Heart left ventricle (tissue), 16 donors: ENCODE measurements around the gene GPR137. TPM values are rescaled to one million over a fixed set of nuclear protein-coding genes. Genes with fewer than 3 reads are reported as not detected.
"Not testable (repeated sequence)": the region's sequence is repeated elsewhere in the genome, so short reads cannot be mapped to it uniquely, and the experiment has no call there.

Source experiments
- ATAC-seq, 4 donors: fragments of 200-7000 bp; cut with Tn5 transposase; one replicate each; pipeline ENCODE4 v1.9.1; 2020 to 2022; ENCODE audit warnings: moderate library complexity in 4 of 4, mild to moderate bottlenecking in 3 of 4, moderate number of reproducible peaks in 1 of 4
- DNase-seq, 5 donors: peaks; one replicate each; pipeline ENCODE4 v3.0.0-alpha.2; 2020
- H3K27ac ChIP-seq, 12 donors: fragments of 200-600 bp; sonication (generic) in 4 of 12; one replicate each; pipeline versions ENCODE4 v1.5.0 to v1.8.0; 2016 to 2022; ENCODE audit warnings: mild to moderate bottlenecking in 2 of 12
- H3K27me3 ChIP-seq, 9 donors: fragments of 200-600 bp; sonication (generic) in 2 of 9; one replicate each; pipeline versions ENCODE4 v1.5.1 to v1.8.0; 2016 to 2022; ENCODE audit warnings: mild to moderate bottlenecking in 3 of 9
- H3K36me3 ChIP-seq, 9 donors: fragments of 200-600 bp; sonication (generic) in 2 of 9; one replicate each; pipeline versions ENCODE4 v1.5.0 to v1.8.0; 2018 to 2022; ENCODE audit warnings: mild to moderate bottlenecking in 2 of 9
- H3K4me1 ChIP-seq, 12 donors: fragments of 200-600 bp; sonication (generic) in 4 of 12; one replicate each; pipeline versions ENCODE4 v1.5.0 to v1.8.0; 2016 to 2022; ENCODE audit warnings: mild to moderate bottlenecking in 3 of 12
- H3K4me3 ChIP-seq, 12 donors: fragments of 200-600 bp; sonication (generic) in 4 of 12; one replicate each; pipeline versions ENCODE4 v1.5.0 to v1.8.0; 2017 to 2022; ENCODE audit warnings: mild to moderate bottlenecking in 9 of 12, moderate library complexity in 4 of 12
- H3K9me3 ChIP-seq, 12 donors: fragments of 200-600 bp; sonication (generic) in 4 of 12; one replicate each; pipeline versions ENCODE4 v1.5.0 to v1.8.0; 2016 to 2022; ENCODE audit warnings: mild to moderate bottlenecking in 1 of 12
- POLR2A ChIP-seq, 2 donors: fragments of 450-650 bp; IDR thresholded peaks; one replicate each; pipeline ENCODE4 v1.6.1; 2017; ENCODE audit warnings: antibody characterized with exemption in 2 of 2, mild to moderate bottlenecking in 2 of 2, moderate library complexity in 2 of 2
- WGBS, 4 donors: extraction: QIAGEN DNeasy Blood & Tissue Kit in 2 of 4; methylation state at CpG; one replicate each; pipeline versions ENCODE4 v1.1.5 to v1.1.7; 2013 to 2018; 5-methylcytosine and 5-hydroxymethylcytosine counted together
- intact Hi-C, 10 donors: fragments of 100-400 bp; cut with DNase I; formaldehyde crosslinking; loops; one replicate each; pipeline versions ENCODE4 v1.11.1 to v1.14.2; 2022
- polyA plus RNA-seq, 2 donors: library from polyadenylated mRNA; stranded (reverse); fragments of 200-250 nt; gene quantifications; one replicate each; pipeline ENCODE4 v1.2.3, GENCODE V29; 2013
- total RNA-seq, 9 donors: library from RNA; depleted of rRNA in 2 of 9; stranded (reverse); fragments of >200 nt in 2 of 9; fragmentation: NEBNext Ultra II Directional in 3 of 9; extraction: Animal tissue kit (Norgen Biotek cat#: 25700) in 3 of 9; gene quantifications; one replicate each; pipeline versions ENCODE4 v1.1.0 to v1.2.4, GENCODE V29; 2016 to 2023
- TF ChIP-seq, protein P1 (sequence below), 12 donors: fragments of 200-600 bp; sonication (generic) in 4 of 12; IDR thresholded peaks; one replicate each; pipeline versions ENCODE4 v1.5.0 to v1.8.0; 2018 to 2022; ENCODE audit warnings: antibody characterized with exemption in 12 of 12, mild to moderate bottlenecking in 5 of 12
- donor health status: ischemic (EF 13 %, LVEDD 7.1; RV severe dilation, severe dysfunction).
- donor health status: healthy with polysubstance abuse.
- donor health status: DM: no; HTN: yes; CAD: no.
- donor health status: DM: no; HTN: no; CAD: no.
- donor health status: ischemic (EF 25% LVEDD 6.9; RV normal size, moderate dysfunction).
- donor health status: ischemic (EF 25% LVEDD 5.7; RV mildly dilated, moderate dysfunction).
- donor health status: healthy.
- donor health status: DM: yes; HTN: yes; CAD: no.
- donor health status: ischemic (EF 35%, LVEDD 5.7; RV mildly dilated, moderate dysfunction).
- donor health status: nonischemic (EF 11% LVEDD 7.7; RV severe dilation, severe dysfunction).
- donor health status: DM: yes; HTN: yes; CAD: no.
- donor health status: PGD.
- donor health status: ischemic (EF 29% LVEDD 5.4; RV normal size, mild dysfunction).
- donor health status: nonischemic (EF 23%, LVEDD 6.1; RV moderate dilation, normal function).

The GPR137 gene
- total and polyA plus RNA-seq, 11 donors: 20.2 to 48.3 (median 26.2) TPM

DNA sequence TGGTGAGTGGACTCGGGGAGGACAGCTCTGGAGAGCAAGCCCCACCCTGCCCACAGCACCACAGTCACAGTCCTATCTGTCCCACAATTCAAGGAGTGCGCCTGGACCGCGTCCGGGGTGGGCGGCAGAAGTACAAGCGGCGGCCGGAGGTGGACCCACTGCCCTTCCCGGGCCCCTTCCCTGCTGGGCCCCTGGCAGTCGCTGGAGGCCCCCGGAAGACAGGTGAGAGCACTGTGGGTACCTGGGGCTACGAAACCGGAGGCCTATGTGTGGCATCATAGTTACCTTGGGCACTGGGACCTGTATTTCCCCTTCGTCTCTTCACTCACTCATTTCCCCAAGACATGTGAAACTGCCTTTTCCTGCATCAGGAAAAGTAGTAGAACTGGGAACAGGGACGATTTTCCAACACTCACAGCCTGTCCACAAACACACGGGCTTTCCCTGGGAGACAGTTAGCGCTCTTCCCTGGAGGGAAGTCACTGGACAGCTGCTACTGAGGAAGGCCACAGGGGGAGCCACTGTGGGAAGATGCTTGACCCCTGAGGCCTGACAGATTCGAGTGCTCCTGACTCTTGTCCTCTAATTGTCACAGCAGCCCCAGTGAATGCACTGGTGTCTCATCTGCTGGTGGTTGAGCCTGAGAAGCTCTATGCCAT, 28.6 kb downstream of the GPR137 start:
- Histone ChIP-seq H3K9me3 (no peaks in the 10 kb centered on the region), H3K4me1 (peaks cover 0 to 49% (median 32%) of the 10 kb centered on the region in 12 donors), H3K36me3 (peaks cover 0 to 41% (median 25%) of the 10 kb centered on the region in 9 donors), H3K27ac (peak overlapping the region in 11 of 12 donors; percentile 40 to 75 (median 64)), H3K4me3 (peak overlapping the region in 9 of 12 donors; percentile 7 to 53 (median 34)), H3K27me3 (no peaks in the 10 kb centered on the region)
- TF ChIP-seq, protein P1, sequence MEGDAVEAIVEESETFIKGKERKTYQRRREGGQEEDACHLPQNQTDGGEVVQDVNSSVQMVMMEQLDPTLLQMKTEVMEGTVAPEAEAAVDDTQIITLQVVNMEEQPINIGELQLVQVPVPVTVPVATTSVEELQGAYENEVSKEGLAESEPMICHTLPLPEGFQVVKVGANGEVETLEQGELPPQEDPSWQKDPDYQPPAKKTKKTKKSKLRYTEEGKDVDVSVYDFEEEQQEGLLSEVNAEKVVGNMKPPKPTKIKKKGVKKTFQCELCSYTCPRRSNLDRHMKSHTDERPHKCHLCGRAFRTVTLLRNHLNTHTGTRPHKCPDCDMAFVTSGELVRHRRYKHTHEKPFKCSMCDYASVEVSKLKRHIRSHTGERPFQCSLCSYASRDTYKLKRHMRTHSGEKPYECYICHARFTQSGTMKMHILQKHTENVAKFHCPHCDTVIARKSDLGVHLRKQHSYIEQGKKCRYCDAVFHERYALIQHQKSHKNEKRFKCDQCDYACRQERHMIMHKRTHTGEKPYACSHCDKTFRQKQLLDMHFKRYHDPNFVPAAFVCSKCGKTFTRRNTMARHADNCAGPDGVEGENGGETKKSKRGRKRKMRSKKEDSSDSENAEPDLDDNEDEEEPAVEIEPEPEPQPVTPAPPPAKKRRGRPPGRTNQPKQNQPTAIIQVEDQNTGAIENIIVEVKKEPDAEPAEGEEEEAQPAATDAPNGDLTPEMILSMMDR (IDR thresholded peaks at IDR 0.05): peak in 1 of 12 donors; percentile 10
- no peak for TF ChIP-seq POLR2A (IDR thresholded peaks at IDR 0.05)
- DNase-seq (no peak), ATAC-seq (no peak)
- WGBS, 4 donors: 75 to 81% (median 80%) methylated on average over 19 of the region's 19 CpGs
- intact Hi-C loops: no loop called here

DNA sequence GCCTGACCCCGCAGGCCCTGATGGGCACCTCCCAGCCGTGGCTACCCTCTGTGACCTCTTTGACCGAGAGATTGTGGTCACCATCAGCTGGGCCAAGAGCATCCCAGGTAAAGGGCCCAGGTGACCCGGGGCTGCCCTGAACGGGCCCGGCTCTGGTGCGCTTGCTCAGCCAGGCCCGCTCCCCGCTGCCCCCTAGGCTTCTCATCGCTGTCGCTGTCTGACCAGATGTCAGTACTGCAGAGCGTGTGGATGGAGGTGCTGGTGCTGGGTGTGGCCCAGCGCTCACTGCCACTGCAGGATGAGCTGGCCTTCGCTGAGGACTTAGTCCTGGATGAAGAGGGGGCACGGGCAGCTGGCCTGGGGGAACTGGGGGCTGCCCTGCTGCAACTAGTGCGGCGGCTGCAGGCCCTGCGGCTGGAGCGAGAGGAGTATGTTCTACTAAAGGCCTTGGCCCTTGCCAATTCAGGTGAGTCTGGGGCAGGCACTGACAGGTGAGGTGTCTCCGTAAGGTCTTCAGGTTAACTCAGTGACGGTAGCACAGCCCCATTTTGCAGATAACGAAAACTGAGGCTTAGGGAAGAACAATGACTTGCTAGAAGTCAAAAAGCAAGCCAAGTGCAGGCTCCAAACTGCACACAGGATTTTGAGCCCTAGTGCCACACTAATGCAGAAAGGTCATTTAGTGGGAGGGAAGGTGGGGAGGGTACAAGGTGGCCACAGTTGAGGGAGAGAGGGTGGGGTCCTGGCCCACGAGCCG, 29.3 kb downstream of the GPR137 start:
- peaks cover 0 to 41% (median 25%) of the 10 kb centered on the region in 9 donors for H3K36me3 ChIP-seq
- WGBS, 4 donors: 88 to 93% (median 88%) methylated on average over 13 to 24 of the region's 24 CpGs
- H3K4me1 ChIP-seq: peaks cover 0 to 53% (median 34%) of the 10 kb centered on the region in 12 donors
- TF ChIP-seq POLR2A (IDR thresholded peaks at IDR 0.05): no peak
- TF ChIP-seq, protein P1 (IDR thresholded peaks at IDR 0.05): no peak
- H3K27ac ChIP-seq: peak overlapping the region in 4 of 12 donors; percentile 54 to 70 (median 63)
- H3K27me3 ChIP-seq: no peaks in the 10 kb centered on the region
- no peak overlapping the region for H3K4me3 ChIP-seq
- ATAC-seq: no peak
- DNase-seq: no peak
- no peaks in the 10 kb centered on the region for H3K9me3 ChIP-seq
- intact Hi-C loops: loop anchor here in 4 of 10 donors (5.0 kb wide), 2 partner anchors 37 to 42 kb away; partner anchors contain the start of gene RPS6KA4 (in 3 of the 4)

DNA sequence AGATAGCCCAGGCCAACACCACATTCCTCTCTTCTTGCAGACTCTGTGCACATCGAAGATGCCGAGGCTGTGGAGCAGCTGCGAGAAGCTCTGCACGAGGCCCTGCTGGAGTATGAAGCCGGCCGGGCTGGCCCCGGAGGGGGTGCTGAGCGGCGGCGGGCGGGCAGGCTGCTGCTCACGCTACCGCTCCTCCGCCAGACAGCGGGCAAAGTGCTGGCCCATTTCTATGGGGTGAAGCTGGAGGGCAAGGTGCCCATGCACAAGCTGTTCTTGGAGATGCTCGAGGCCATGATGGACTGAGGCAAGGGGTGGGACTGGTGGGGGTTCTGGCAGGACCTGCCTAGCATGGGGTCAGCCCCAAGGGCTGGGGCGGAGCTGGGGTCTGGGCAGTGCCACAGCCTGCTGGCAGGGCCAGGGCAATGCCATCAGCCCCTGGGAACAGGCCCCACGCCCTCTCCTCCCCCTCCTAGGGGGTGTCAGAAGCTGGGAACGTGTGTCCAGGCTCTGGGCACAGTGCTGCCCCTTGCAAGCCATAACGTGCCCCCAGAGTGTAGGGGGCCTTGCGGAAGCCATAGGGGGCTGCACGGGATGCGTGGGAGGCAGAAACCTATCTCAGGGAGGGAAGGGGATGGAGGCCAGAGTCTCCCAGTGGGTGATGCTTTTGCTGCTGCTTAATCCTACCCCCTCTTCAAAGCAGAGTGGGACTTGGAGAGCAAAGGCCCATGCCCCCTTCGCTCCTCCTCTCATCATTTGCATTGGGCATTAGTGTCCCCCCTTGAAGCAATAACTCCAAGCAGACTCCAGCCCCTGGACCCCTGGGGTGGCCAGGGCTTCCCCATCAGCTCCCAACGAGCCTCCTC, 30.2 kb downstream of the GPR137 start:
- not testable (repeated sequence) for H3K27me3 ChIP-seq, ATAC-seq, H3K9me3 ChIP-seq, DNase-seq
- Histone ChIP-seq H3K4me3 (peak overlapping the region in 1 of 12 donors; percentile 92), H3K4me1 (peaks cover 0 to 53% (median 34%) of the 10 kb centered on the region in 12 donors), H3K27ac (peak overlapping the region in 2 of 12 donors; percentile 99), H3K36me3 (peaks cover 0 to 38% (median 32%) of the 10 kb centered on the region in 9 donors)
- WGBS, 4 donors: 73 to 80% (median 77%) methylated on average over 21 to 25 of the region's 25 CpGs
- intact Hi-C loops: loop anchor here in 4 of 10 donors (5.0 kb wide), 2 partner anchors 36 to 41 kb away; partner anchors contain the start of gene RPS6KA4 (in 3 of the 4)

DNA sequence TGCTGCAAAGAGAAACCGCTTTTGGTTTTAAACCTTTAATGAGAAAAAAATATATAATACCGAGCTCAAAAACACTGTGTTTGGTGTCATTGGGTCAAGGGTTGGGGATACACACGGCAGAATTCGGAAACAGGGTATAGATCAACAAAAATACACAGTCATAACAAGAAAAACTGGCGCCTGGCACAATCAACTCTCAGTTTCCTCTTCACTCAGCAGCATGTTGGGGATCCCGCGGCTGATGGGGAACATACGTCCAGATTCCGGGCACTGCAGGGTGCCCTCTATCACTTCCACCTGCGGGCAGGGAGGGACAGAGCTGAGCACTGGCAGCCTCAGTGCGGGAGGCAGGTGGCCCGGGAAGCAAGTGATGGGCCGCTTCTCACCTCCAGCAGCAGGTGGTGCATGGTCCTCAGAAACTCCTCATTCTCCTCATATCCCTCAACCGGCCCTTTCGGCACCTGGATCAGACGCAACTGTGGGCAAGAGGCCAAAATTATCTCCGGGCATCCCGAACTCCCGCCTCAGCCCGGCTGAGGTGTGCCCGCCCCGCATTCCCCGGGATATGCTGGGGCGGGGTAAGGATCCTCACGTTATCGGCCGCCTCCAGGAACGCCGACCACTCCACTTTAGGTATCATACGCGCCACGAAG, 31.1 kb downstream of the GPR137 start:
- DNase-seq (no peak), ATAC-seq (no peak)
- H3K36me3 ChIP-seq: peaks cover 0 to 42% (median 34%) of the 10 kb centered on the region in 9 donors
- H3K27ac ChIP-seq: peak overlapping the region; percentile 92 to 100 (median 99)
- H3K27me3 ChIP-seq: no peaks in the 10 kb centered on the region
- intact Hi-C loops: loop anchor here in 4 of 10 donors (5.0 kb wide), 2 partner anchors 36 to 41 kb away; partner anchors contain the start of gene RPS6KA4 (in 3 of the 4)
- peak overlapping the region; percentile 69 to 99 (median 88) for H3K4me3 ChIP-seq
- 10 to 11% (median 10%) methylated on average over 24 to 32 of the region's 32 CpGs for WGBS, 4 donors
- peaks cover 0 to 53% (median 34%) of the 10 kb centered on the region in 12 donors for H3K4me1 ChIP-seq
- no peaks in the 10 kb centered on the region for H3K9me3 ChIP-seq
- no peak for TF ChIP-seq POLR2A (IDR thresholded peaks at IDR 0.05)
- TF ChIP-seq, protein P1 (IDR thresholded peaks at IDR 0.05): no peak
